ENCODE results near the gene ZNF555. TPM values are rescaled to one million over a fixed set of nuclear protein-coding genes. Genes with fewer than 3 reads are reported as not detected.
A peak's percentile ranks its signal among the peaks of the same experiment; 100 is the strongest.

Gene ZNF555
- total and polyA plus RNA-seq, 9 of the 15 experiments (the other 6 are each of a cell fraction or from before 2014, with no cell fraction given), result 2.0 to 6.7 (median 5.4) TPM

- TF ChIP-seq CREB1 (IDR thresholded peaks at IDR 0.05) (no peak), CREB1 (CRISPR knock-in tag; IDR thresholded peaks at IDR 0.05) (no peak), EP300 (IDR thresholded peaks at IDR 0.05; ENCODE audit: low read length) (peak; percentile 77), ZNF239 (CRISPR knock-in tag; IDR thresholded peaks at IDR 0.05) (no peak), CCAR2 (IDR thresholded peaks at IDR 0.05; ENCODE audit: low read depth, low read length) (no peak), CBFA2T2 (conservative IDR thresholded peaks at IDR 0.05) (peak; percentile 82), SMARCE1 (IDR thresholded peaks at IDR 0.05) (peak; percentile 69), XRCC5 (IDR thresholded peaks at IDR 0.05; ENCODE audit: low read depth, low read length) (no peak), CC2D1A (IDR thresholded peaks at IDR 0.05) (0 out of 2 replicates have a peak, but pooled peaks have one; percentile 20), ZNF586 (CRISPR knock-in tag; conservative IDR thresholded peaks at IDR 0.05) (no peak), RBM17 (IDR thresholded peaks at IDR 0.05; ENCODE audit: borderline replicate concordance, low read depth, low read length) (no peak), GATA2 (CRISPR knock-in tag; IDR thresholded peaks at IDR 0.05) (peak; percentile 87), FOXA1 (IDR thresholded peaks at IDR 0.05; ENCODE audit: borderline replicate concordance) (no peak), JUND (IDR thresholded peaks at IDR 0.05; ENCODE audit: borderline replicate concordance, low read depth, low read length) (peak; percentile 53; the same call in 1 of the 2 replicates), JUND (tag; IDR thresholded peaks at IDR 0.05; ENCODE audit: borderline replicate concordance, low read depth, low read length) (peak; percentile 63; the same call in 2 of the 3 replicates), ETV5 (CRISPR knock-in tag; IDR thresholded peaks at IDR 0.05; ENCODE audit: low read depth) (no peak), RUNX1 (IDR thresholded peaks at IDR 0.05; ENCODE audit: low read depth) (0 out of 2 replicates have a peak, but pooled peaks have one; percentile 20), PML (IDR thresholded peaks at IDR 0.05; ENCODE audit: low read length) (peak; percentile 69), ATF3 (IDR thresholded peaks at IDR 0.05) (peak; percentile 82), ATF3 (CRISPR knock-in tag; conservative IDR thresholded peaks at IDR 0.05) (no peak), CXXC5 (CRISPR knock-in tag; IDR thresholded peaks at IDR 0.05) (peak; percentile 25; the same call in 1 of the 2 replicates), HDAC1 (IDR thresholded peaks at IDR 0.05) (peak in 1 of 2 experiments; percentile 48; a peak in 1 of 4 replicates), ETS2 (tag; IDR thresholded peaks at IDR 0.05; ENCODE audit: borderline replicate concordance, poor library complexity, severe bottlenecking) (no peak)
- TF ChIP-seq, protein P1, sequence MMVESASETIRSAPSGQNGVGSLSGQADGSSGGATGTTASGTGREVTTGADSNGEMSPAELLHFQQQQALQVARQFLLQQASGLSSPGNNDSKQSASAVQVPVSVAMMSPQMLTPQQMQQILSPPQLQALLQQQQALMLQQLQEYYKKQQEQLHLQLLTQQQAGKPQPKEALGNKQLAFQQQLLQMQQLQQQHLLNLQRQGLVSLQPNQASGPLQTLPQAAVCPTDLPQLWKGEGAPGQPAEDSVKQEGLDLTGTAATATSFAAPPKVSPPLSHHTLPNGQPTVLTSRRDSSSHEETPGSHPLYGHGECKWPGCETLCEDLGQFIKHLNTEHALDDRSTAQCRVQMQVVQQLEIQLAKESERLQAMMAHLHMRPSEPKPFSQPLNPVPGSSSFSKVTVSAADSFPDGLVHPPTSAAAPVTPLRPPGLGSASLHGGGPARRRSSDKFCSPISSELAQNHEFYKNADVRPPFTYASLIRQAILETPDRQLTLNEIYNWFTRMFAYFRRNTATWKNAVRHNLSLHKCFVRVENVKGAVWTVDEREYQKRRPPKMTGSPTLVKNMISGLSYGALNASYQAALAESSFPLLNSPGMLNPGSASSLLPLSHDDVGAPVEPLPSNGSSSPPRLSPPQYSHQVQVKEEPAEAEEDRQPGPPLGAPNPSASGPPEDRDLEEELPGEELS (CRISPR knock-in tag; IDR thresholded peaks at IDR 0.05; ENCODE audit: borderline replicate concordance), result no peak
Measured at GRCh38 chr19:2865334-2866100, 24.2 kb downstream of the ZNF555 start (continued).

All from K562 (cell line).